HG03342 (cell line): ENCODE results near the gene OR8B2.
"Not testable (repeated sequence)": the region's sequence is repeated elsewhere in the genome, so short reads cannot be mapped to it uniquely, and the experiment has no call there.

Source experiments
- ATAC-seq: cut with Tn5 transposase; IDR thresholded peaks from one replicate; pipeline ENCODE4 v1.9.1; 2021; ENCODE audit warnings: mild to moderate bottlenecking, moderate library complexity; ENCODE audit not compliant: unreplicated experiment

OR8B2 gene, protein sequence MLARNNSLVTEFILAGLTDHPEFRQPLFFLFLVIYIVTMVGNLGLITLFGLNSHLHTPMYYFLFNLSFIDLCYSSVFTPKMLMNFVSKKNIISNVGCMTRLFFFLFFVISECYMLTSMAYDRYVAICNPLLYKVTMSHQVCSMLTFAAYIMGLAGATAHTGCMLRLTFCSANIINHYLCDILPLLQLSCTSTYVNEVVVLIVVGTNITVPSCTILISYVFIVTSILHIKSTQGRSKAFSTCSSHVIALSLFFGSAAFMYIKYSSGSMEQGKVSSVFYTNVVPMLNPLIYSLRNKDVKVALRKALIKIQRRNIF

GRCh38 chr11:124384399-124384798 lies at the start of gene OR8B2:
TSS of gene OR8B2 (minus strand) at chr11:124384499. CDS start at chr11:124383343, 1,156 bp downstream.
- no peak for ATAC-seq

DNA sequence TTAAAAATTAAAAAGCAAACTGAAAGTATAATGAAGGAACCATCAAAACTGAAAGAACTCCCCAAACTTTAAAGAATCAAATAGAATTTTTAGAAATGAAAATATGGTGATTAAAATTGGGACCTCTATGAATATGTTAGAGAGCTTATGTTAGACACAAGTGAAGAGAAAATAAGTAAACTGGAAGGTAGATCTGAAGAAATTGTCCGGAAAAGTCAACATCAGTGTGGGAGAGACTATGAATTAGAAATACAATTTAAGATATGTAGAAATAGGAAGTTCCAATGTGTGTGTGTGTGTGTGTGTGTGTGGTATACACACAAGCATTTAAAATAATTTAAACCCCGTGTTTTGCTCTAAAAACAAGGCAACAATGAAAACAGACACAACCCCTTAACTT lies 45.3 kb upstream of the OR8B2 start:
- ATAC-seq = no peak

DNA sequence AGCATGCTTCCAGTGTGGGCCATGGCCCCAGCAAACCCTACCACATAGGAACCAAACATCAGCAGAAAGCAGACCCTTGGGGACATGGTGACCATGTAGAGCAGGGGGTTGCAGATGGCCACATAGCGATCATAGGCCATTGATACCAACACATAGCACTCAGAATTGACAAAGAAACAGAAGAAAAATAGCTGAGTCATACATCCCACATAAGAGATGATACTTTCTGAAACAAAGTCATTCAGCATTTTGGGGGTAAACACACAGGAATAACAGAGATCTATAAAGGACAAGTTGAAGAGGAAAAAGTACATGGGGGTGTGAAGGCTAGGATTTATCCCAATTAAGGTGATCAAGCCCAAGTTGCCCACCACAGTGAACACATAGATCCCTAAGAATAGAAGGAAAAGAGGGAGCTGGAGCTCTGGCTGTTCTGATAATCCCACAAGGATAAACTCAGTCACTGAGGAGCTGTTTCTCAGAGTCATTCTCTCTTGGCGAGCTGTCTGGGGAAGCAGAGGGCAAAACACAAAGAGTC lies 40.2 kb upstream of the OR8B2 start, which contains the start of gene OR8B4:
Gene OR8B4, minus strand, starts transcription at position 488 of the 538 bp plus-strand sequence. Its CDS starts 0 bp downstream, at position 488.
- ATAC-seq = no peak

DNA sequence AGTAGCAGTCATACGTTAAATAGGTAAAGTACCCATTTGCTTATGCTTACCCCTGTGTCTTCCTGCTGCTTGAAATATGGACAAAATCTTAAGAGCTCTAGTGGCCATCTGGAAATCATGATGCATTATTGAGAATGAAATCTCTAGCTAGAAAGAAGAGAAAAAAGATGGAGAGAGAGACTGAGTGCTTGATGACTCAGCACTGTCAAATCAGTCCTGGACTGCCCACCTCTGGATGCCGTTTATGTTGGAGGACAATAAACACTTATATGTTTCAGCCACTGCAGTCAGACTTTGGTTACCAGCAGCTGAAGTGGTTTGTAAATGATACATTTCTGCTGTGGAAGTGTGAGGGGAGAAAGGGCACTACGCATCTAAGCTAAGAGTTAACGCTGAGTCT lies 36.7 kb upstream of the OR8B2 start:
- no peak for ATAC-seq

GRCh38 chr11:124415356-124415923 lies 31.1 kb upstream of the OR8B2 start:
- peak; percentile 57 for ATAC-seq

DNA sequence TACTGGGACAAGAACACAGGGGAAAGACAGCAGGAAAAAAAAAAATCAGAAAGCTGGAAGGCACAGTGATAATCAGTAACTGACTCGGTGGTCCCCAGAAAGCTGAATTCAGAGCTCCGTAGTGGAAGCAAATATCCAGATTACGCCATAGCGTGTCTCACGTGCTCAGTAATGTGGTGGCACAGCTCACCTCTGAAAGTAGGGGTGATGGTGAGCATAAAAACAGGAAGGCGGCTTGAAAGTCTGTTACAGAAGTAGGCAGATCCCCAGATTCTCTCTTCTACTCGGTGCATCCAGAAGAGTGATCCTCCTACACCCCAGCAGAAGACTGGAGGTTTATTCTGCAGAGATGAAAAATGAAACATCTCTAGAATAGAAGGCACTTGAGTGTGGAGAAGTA lies 25.6 kb upstream of the OR8B2 start:
- no peak for ATAC-seq

GRCh38 chr11:124405581-124405980 lies 21.3 kb upstream of the OR8B2 start:
- no peak for ATAC-seq

- not testable (repeated sequence) for ATAC-seq
These were observed 18.9 kb upstream of the OR8B2 start for GRCh38 chr11:124403186-124403585.

DNA sequence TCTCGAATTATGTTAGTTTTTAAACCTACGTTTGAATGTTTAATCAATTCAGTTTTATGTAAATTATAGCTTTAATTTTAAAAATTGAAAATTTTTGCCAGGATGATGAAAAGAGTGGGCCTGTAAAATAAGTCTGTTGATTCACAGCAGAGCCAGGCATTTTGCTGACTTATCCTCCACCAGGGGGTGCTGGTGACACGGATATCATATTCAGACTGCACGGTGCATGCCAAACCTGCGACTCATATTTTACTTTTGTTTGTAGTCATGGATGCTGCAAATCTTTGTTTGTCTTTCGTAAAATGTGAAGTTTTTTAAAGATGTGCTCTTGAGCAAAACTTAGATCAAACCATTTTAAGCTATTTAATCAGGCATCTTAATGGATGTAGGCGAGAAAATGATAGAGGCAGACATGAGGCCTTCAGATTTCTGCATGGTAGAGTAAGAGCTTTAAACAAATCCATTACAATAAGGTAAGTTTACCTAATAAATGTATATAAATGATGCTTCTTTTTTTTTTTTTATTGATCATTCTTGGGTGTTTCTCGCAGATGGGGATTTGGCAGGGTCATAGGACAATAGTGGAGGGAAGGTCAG lies 18.1 kb upstream of the OR8B2 start:
- peak; percentile 96 for ATAC-seq

- ATAC-seq = no peak
These were observed 14.6 kb upstream of the OR8B2 start, which contains the start of gene OR8B3 for GRCh38 chr11:124398924-124399323. TSS of gene OR8B3 (minus strand) at chr11:124399024. CDS start at chr11:124397351, 1,673 bp downstream.

- not testable (repeated sequence) for ATAC-seq
These were observed 12.5 kb upstream of the OR8B2 start for GRCh38 chr11:124396847-124397246.

- ATAC-seq = no peak
These were observed 10.1 kb upstream of the OR8B2 start for GRCh38 chr11:124394408-124394807.

- not testable (repeated sequence) for ATAC-seq
These were observed 1.4 kb downstream of the OR8B2 start for GRCh38 chr11:124382857-124383256.

GRCh38 chr11:124380585-124380984 lies 3.7 kb downstream of the OR8B2 start:
- ATAC-seq = no peak

GRCh38 chr11:124376280-124376679 lies 8.0 kb downstream of the OR8B2 start:
- no peak for ATAC-seq

- ATAC-seq = no peak
These were observed 24.7 kb downstream of the OR8B2 start for GRCh38 chr11:124359566-124359965.

DNA sequence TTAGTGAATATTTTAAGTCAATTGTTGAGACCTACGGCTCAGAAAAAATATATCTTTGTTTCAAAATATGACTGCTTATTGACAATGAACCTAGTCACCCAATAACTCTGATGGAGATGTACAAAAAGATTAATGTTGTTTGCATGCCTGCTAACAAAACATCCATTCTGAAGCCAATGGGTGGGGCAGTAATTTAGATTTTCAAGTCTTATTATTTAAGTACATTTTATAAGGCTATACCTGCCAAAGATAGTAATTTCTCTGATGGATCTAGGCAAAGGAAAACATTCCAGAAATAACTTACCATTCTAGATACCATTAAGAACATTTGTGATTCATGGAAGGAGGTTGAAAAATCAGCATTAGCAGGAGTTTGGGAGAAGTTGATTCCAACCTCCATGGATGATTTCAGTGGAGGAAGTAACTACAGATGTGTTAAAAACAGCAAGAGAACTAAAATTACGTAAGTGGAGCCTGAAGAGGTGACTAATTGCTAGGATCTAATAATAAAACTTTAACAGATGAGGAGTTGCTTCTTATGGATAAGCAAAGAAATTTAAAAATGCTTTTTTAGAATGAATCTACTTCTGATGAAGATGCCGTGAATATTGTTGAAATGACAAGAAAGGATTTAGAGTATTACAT lies 37.9 kb downstream of the OR8B2 start:
- ATAC-seq = no peak

DNA sequence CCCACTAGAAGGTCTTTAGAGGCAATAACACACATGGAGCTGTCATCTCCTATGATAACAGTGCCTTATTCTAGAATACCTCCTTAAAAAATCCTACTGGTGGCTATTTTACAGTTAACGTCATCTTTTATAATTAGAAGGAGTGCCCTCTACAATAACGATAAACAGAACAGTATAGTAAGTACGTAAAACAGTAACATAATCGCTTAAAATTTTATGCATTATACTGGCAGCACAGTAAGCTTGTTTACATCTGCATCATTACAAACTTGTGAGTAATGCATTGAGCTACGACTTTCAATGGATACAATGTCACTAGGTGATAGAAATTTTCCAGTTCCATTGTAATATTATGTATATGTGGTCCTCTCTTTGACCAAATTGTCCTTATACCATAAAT lies 40.0 kb downstream of the OR8B2 start:
- no peak for ATAC-seq

- no peak for ATAC-seq
These were observed 44.2 kb downstream of the OR8B2 start for GRCh38 chr11:124340142-124340447.

GRCh38 chr11:124339396-124340141 lies 44.7 kb downstream of the OR8B2 start:
- no peak for ATAC-seq
